Gastroesophageal sphincter (tissue), 3 donors: Measurements from ENCODE around the gene AMZ2.
A peak's percentile ranks its signal among the peaks of the same experiment; 100 is the strongest.

Experiments used
- POLR2AphosphoS5 ChIP-seq: sonication (generic); formaldehyde crosslinking; IDR thresholded peaks from one replicate; pipeline ENCODE4 v1.6.1; 2017; ENCODE audit warnings: antibody characterized with exemption
- TF ChIP-seq, protein P1 (sequence below), 4 experiments: fragments of 200-600 bp in 2 of 4; fragments of 450-650 bp in 2 of 4; sonication (generic) in 1 of 4; IDR thresholded peaks; one replicate each; pipeline ENCODE4 v1.5.1; 2017 to 2019; ENCODE audit warnings: antibody characterized with exemption in 4 of 4, mild to moderate bottlenecking in 2 of 4, moderate library complexity in 2 of 4

GRCh38 chr17:68205251-68205807 lies 42.5 kb upstream of the AMZ2 start:
- peak; percentile 87 for TF ChIP-seq POLR2AphosphoS5
- TF ChIP-seq, protein P1, sequence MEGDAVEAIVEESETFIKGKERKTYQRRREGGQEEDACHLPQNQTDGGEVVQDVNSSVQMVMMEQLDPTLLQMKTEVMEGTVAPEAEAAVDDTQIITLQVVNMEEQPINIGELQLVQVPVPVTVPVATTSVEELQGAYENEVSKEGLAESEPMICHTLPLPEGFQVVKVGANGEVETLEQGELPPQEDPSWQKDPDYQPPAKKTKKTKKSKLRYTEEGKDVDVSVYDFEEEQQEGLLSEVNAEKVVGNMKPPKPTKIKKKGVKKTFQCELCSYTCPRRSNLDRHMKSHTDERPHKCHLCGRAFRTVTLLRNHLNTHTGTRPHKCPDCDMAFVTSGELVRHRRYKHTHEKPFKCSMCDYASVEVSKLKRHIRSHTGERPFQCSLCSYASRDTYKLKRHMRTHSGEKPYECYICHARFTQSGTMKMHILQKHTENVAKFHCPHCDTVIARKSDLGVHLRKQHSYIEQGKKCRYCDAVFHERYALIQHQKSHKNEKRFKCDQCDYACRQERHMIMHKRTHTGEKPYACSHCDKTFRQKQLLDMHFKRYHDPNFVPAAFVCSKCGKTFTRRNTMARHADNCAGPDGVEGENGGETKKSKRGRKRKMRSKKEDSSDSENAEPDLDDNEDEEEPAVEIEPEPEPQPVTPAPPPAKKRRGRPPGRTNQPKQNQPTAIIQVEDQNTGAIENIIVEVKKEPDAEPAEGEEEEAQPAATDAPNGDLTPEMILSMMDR (IDR thresholded peaks at IDR 0.05), result peak; percentile 92 to 96 (median 95)
